ENCODE measurements around the gene CLDND2.

The CLDND2 gene

GRCh38 chr19:51386882-51387520 lies 18.2 kb upstream of the CLDND2 start:
- no peak overlapping the region for H2AFZ ChIP-seq (ENCODE audit: low read depth, low read length)
- H3K9me3 ChIP-seq (ENCODE audit: insufficient read depth, low read length, severe bottlenecking), result no peaks in the 10 kb centered on the region
- no peaks in the 10 kb centered on the region for H3K4me1 ChIP-seq (ENCODE audit: insufficient read depth, low read length)
- H3K4me3 ChIP-seq (ENCODE audit: low read depth in 1 of 2, low read length in 2 of 2), result no peak overlapping the region
- H3K27me3 ChIP-seq (ENCODE audit: insufficient read depth, low read length, poor library complexity), result no peaks in the 10 kb centered on the region
- TF ChIP-seq CTCF (IDR thresholded peaks at IDR 0.05; ENCODE audit: borderline replicate concordance, extremely low read depth, low read length, poor library complexity, severe bottlenecking) (no peak), EZH2 (IDR thresholded peaks at IDR 0.05; ENCODE audit: borderline replicate concordance, low read depth, low read length, severe bottlenecking) (no peak)
- no peak overlapping the region for H3K27ac ChIP-seq (ENCODE audit: low read length)
- H3K9ac ChIP-seq (ENCODE audit: low read depth, low read length), result no peak overlapping the region
- H4K20me1 ChIP-seq (ENCODE audit: insufficient read depth, low read length), result no peaks in the 10 kb centered on the region
- DNase-seq (no peak), ATAC-seq (ENCODE audit: insufficient read depth, low read depth) (no peak)
- no peak overlapping the region for H3K4me2 ChIP-seq (ENCODE audit: insufficient read depth, low read length)
- H3K79me2 ChIP-seq (ENCODE audit: insufficient read depth, low read length), result no peaks in the 10 kb centered on the region
- no peaks in the 10 kb centered on the region for H3K36me3 ChIP-seq (ENCODE audit: insufficient read depth, low read length)

- Histone ChIP-seq H3K4me1 (ENCODE audit: insufficient read depth, low read length) (no peaks in the 10 kb centered on the region), H3K27ac (ENCODE audit: low read length) (no peak overlapping the region), H3K9me3 (ENCODE audit: insufficient read depth, low read length, severe bottlenecking) (peaks cover 4% of the 10 kb centered on the region), H3K36me3 (ENCODE audit: insufficient read depth, low read length) (no peaks in the 10 kb centered on the region), H2AFZ (ENCODE audit: low read depth, low read length) (no peak overlapping the region), H3K4me3 (ENCODE audit: low read depth in 1 of 2, low read length in 2 of 2) (no peak overlapping the region), H3K9ac (ENCODE audit: low read depth, low read length) (no peak overlapping the region), H4K20me1 (ENCODE audit: insufficient read depth, low read length) (no peaks in the 10 kb centered on the region), H3K4me2 (ENCODE audit: insufficient read depth, low read length) (no peak overlapping the region), H3K79me2 (ENCODE audit: insufficient read depth, low read length) (no peaks in the 10 kb centered on the region), H3K27me3 (ENCODE audit: insufficient read depth, low read length, poor library complexity) (no peaks in the 10 kb centered on the region)
- DNase-seq (no peak), ATAC-seq (ENCODE audit: insufficient read depth, low read depth) (no peak)
- TF ChIP-seq CTCF (IDR thresholded peaks at IDR 0.05; ENCODE audit: borderline replicate concordance, extremely low read depth, low read length, poor library complexity, severe bottlenecking) (no peak), EZH2 (IDR thresholded peaks at IDR 0.05; ENCODE audit: borderline replicate concordance, low read depth, low read length, severe bottlenecking) (no peak)
Measured at GRCh38 chr19:51382004-51382403, 13.2 kb upstream of the CLDND2 start.

GRCh38 chr19:51380379-51380778 lies 11.6 kb upstream of the CLDND2 start:
- no peak overlapping the region for H3K4me3 ChIP-seq (ENCODE audit: low read depth in 1 of 2, low read length in 2 of 2)
- peaks cover 11% of the 10 kb centered on the region for H3K4me1 ChIP-seq (ENCODE audit: insufficient read depth, low read length)
- H3K27me3 ChIP-seq (ENCODE audit: insufficient read depth, low read length, poor library complexity), result no peaks in the 10 kb centered on the region
- peaks cover 4% of the 10 kb centered on the region for H3K9me3 ChIP-seq (ENCODE audit: insufficient read depth, low read length, severe bottlenecking)
- ATAC-seq (ENCODE audit: insufficient read depth, low read depth), result no peak
- H3K79me2 ChIP-seq (ENCODE audit: insufficient read depth, low read length), result no peaks in the 10 kb centered on the region
- no peak overlapping the region for H3K27ac ChIP-seq (ENCODE audit: low read length)
- H3K9ac ChIP-seq (ENCODE audit: low read depth, low read length), result no peak overlapping the region
- no peak for TF ChIP-seq CTCF (IDR thresholded peaks at IDR 0.05; ENCODE audit: borderline replicate concordance, extremely low read depth, low read length, poor library complexity, severe bottlenecking)
- no peak for TF ChIP-seq EZH2 (IDR thresholded peaks at IDR 0.05; ENCODE audit: borderline replicate concordance, low read depth, low read length, severe bottlenecking)
- no peaks in the 10 kb centered on the region for H4K20me1 ChIP-seq (ENCODE audit: insufficient read depth, low read length)
- H2AFZ ChIP-seq (ENCODE audit: low read depth, low read length), result no peak overlapping the region
- no peak for DNase-seq
- no peak overlapping the region for H3K4me2 ChIP-seq (ENCODE audit: insufficient read depth, low read length)
- no peaks in the 10 kb centered on the region for H3K36me3 ChIP-seq (ENCODE audit: insufficient read depth, low read length)
